Activated gamma-delta T cell (primary cell): ENCODE results near the gene USP33.
"Not testable (repeated sequence)": the region's sequence is repeated elsewhere in the genome, so short reads cannot be mapped to it uniquely, and the experiment has no call there.

ENCODE experiments used
- DNase-seq: peaks from one replicate; lab custom pipeline; 2025; lab: John Stamatoyannopoulos, UW

Gene USP33

DNA sequence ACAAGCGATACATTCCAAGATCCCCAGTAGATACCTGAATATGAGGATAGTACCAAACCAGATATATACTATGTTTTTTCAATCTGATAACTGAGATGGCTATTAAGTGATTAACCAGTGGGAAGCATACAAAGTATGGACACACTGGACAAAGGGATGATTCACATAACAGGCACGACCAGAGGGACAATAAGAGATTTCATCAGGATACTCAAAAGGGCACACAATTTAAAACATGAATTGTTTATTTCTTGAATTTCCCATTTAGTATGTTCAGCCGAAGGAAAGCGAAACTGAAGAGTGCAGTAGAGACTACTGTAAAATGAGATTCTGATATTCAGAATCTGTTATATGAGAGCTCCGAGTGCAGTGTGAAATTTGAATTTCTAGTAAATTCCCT lies 87.8 kb downstream of the USP33 start:
- no peak for DNase-seq

DNA sequence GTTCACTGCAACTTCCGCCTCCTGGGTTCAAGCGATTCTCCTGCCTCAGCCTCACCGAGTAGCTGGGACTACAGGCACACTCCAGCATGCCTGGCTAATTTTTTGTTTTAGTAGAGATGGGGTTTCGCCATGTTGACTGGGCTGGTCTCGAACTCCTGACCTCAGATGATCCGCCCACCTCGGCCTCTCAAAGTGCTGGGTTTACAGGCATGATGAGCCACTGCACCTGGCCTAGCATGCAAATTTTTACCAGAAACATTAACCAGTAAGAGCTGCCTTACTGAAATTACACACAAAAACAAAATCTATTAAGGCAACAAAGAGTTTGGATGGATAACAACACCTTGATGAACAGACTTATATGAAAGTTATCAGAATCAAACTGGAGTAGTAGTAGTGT lies 89.3 kb downstream of the USP33 start:
- no peak for DNase-seq

DNA sequence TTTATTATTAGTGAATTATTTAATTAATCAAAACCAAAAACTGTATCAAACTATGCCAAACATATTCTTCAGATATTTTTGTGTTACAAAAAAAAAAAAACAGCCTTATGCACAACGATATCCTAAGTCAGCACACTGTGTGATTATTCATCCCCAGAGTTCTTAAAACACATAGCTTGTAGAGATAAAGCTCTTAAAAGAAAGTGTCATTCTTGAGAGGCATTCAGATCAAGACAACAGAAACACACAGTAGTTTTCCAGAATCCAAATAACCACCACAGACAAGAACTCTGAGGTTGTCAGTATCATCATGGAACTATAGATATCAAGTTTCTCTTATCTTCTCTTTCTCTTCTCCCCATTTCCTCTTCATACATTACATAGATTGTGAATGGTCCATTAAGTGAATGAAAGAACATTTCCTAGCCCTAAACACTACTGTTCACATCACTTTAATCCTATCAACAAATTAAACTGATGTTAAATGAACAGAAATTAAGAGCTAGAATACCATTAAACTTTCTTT lies 90.7 kb downstream of the USP33 start:
- DNase-seq: no peak

DNA sequence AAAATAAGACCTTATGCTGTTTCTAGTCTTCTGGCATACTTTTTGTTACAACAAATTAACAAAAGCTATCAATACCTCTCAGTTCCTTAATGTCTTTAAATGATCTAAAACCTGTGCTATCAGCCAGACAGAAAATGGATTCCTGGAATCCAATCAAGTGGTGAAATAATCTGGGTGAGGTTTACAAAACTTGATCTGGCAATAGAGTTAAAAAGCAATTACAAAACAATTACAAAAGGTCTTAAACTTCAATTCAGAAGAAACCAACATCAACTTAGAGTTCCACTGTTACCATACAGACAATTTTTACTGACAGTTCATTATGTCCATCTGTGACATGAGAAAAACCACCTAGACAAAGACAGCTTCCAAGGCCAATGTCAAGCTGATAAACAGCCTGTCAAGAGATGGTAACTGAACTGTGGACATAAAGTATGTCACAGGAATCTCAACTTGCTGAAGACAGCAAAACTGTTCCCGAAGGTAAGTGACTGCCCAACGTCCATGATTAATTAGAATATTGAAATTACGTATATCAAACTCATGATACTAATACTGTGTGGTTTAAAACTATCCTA lies 94.6 kb downstream of the USP33 start:
- no peak for DNase-seq

DNA sequence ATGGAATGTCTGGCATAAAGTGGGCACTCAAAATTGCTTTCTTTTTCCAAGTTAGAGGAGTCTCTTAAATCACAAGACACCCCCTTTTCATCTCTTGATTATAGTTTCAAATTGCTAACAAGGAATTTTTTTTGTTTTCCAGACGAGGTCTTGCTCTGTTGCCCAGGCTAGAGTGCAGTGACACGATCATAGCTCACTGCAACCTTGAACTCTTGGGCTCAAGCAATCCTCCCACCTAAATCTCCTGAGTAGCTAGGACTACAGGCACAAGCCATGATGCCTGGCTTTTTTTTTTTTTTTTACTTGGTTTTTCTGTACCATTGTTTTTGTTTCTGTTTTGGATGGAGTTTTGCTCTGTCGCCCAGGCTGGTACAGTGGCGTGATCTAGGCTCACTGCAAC lies 98.0 kb downstream of the USP33 start:
- no peak for DNase-seq

DNA sequence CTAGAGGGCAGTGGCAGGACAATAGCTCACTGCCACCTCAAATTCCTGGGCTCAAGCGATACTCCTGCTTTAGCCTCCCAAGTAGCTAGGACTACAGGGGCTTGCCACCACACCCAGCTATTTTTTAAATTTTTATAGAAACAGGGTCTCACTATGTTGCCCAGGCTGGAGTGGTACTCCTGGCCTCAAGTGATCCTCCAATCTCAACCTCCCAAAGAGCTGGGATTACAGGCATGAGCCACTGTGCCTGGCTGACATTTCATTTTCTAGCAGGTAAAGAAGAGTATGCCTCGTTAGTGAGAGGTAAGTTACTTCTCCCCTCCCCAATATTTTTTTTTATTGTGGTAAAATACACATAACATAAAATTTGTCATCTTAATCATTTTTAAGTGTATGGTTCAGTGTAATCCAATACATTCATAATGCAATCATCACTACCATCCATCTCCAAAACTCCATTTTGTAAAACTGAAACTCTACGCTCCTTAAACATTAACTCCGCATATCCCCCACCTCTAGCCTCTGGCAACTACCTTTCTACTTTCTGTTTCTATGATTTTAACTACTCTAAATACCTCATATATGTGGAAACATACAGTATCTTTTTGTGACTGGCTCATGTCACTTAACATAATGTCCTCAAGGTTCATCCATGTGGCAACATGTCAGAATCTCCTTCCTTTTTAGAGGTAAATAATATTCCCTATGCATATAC lies 99.6 kb downstream of the USP33 start:
- DNase-seq: no peak

DNA sequence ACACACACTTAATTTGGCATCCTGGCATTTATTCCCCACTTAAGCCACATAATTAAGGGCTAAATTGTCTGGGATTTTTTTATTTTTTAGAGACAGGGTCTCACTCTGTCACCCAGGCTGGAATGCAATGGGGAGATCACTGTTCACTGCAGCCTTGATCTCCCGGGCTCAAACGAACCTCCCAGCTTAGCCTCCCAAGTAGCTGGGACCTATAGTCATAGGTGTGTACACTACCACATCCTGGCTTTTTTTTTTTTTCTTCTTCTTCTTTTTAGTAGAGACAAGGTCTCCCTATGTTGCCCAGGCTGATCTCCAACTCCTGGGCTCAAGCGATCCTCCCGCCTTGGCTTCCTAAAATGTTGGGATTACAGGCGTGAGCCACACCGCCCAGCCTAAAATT lies 101.4 kb downstream of the USP33 start:
- DNase-seq: no peak

DNA sequence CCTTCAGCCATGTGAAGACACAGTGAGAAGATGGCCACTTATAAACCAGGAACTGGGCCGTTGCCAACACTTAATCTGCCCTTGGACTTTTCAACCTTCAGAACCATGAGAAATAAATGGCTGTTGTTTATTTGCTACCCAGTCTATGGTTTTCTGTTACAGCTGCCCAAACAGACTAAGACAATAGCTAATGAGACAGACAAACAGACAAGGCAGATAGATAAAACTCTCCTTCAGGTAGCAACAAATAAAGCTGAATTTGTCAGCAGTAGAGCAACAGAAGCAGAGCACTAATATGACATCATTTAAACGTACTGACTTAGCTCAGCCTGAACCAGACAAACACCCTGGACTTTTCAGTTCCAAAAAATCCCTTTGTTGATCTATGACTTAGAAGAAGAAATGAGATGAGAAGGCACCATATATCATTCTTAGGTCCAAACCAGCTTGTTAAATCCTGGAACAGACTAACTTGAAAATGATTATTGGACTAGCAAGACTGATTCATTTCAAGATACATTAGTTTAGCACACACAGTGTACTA lies 104.1 kb downstream of the USP33 start:
- DNase-seq: no peak

DNA sequence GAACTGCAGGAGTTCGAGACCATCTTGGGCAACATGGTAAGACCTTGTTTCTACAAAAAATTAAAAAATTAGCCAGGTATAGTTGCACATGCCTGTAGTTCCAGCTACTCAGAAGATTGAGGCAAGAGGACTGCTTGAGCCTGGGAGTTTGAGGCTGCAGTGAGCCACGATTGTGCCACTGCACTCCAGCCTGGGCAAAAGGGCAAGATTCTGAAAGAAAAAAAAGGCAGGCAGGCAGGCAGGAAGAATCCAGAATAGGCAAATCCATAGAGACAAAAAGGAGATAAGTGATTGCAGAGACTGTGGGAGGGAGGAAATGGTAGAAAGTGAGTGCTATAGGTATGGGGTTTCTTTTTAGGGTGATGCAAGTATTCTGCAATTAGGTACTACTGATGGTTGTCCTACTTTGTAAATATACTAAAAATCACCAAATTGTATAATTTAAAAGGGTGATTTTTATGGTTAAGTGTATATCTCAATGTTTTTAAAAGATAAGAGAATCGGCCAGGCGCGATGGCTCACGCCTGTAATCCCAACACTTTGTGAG lies 106.6 kb downstream of the USP33 start:
- no peak for DNase-seq

DNA sequence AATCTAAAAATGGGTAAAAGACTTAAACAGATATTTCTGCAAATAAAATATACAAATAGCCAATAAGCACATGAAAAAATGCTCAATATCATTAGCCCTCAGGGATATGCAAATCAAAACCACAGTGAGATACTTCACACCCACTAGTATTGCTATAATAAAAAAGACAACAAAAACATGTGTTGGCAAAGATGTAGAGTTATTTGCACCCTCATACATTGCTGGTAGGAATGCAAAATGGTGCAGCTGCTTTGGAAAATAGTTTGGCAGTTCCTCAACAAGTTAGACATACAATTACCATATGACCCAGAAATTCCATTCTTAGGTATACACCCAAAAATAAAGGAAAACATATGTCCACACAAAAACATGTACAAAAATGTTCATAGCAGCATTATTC lies 107.4 kb downstream of the USP33 start:
- DNase-seq: no peak

DNA sequence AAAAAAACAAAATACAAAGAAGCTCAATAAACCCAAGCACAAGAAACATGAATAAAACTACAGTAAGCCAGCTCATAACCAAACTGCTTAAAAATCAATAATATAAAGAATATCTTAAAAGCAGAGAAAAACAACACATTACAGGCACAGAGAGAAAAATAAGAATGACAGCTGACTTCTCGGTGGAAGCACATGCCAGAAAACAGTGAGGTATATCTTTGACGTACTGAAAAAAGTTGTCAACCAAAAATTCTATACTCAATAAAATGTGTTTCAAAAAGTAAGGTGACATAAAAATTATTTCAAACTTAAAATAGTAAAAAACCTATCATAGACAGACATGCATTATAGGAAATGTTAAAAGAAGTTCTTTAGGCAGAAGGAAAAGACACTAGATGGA lies 110.5 kb downstream of the USP33 start:
- DNase-seq: no peak

DNA sequence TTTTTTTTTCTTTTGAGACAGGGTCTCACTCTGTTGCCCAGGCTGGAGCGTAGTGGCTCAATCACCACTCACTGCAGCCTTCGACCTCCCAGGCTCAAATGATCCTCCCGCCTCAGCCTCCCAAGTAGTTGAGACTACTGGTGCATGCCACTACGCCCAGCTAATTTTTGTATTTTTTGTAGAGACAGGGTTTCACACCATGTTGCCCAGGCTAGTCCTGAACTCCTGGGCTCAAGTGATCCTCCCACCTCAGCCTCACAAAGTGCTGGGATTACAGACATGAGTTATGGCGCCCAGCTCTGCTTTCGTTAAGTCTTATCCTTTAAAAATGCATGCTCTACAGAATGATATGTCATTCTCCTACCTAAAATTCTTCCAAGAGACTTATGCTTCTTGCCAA lies 113.4 kb downstream of the USP33 start:
- DNase-seq: not testable (repeated sequence)
